GM20000 (cell line): ENCODE measurements around the gene TMEM170B.
"Not testable (repeated sequence)": the region's sequence is repeated elsewhere in the genome, so short reads cannot be mapped to it uniquely, and the experiment has no call there.

Experiments used
- DNase-seq: peaks from one replicate; pipeline ENCODE4 v3.0.0; 2012; ENCODE audit warnings: low spot score
- CTCF ChIP-seq: IDR thresholded peaks from 2 replicates; pipeline ENCODE4 v1.5.1; 2012; ENCODE audit warnings: mild to moderate bottlenecking, control low read depth; ENCODE audit errors: extremely low read depth, missing control alignments

Gene TMEM170B

GRCh38 chr6:11534561-11534960, 3.0 kb upstream of the TMEM170B start:
- DNase-seq = no peak
- TF ChIP-seq CTCF = no peak

GRCh38 chr6:11535801-11536230, 1.7 kb upstream of the TMEM170B start:
- no peak for TF ChIP-seq CTCF
- DNase-seq = no peak

- no peak for DNase-seq
- no peak for TF ChIP-seq CTCF
These were observed 754 bp upstream of the TMEM170B start for GRCh38 chr6:11536795-11537194.

GRCh38 chr6:11538052-11538818, 686 bp downstream of the TMEM170B start:
- peak; percentile 68 for DNase-seq

GRCh38 chr6:11538819-11539468, 1.4 kb downstream of the TMEM170B start:
- TF ChIP-seq CTCF = no peak
- DNase-seq = no peak

More at GRCh38 chr6:11538052-11538818, 686 bp downstream of the TMEM170B start:
- TF ChIP-seq CTCF = no peak

- TF ChIP-seq CTCF = no peak
- no peak for DNase-seq
These were observed 5.3 kb downstream of the TMEM170B start for GRCh38 chr6:11542863-11543262.

- no peak for DNase-seq
- no peak for TF ChIP-seq CTCF
These were observed 6.5 kb downstream of the TMEM170B start for GRCh38 chr6:11543919-11544518.

GRCh38 chr6:11547846-11548245, 10.3 kb downstream of the TMEM170B start:
- DNase-seq = not testable (repeated sequence)

- DNase-seq = not testable (repeated sequence)
These were observed 11.0 kb downstream of the TMEM170B start for GRCh38 chr6:11548578-11548977.
